H1 (cell line): ENCODE measurements around the gene SMG9. TPM values are rescaled to one million over a fixed set of nuclear protein-coding genes. Genes with fewer than 3 reads are reported as not detected.

ENCODE experiments used
- CHD7 ChIP-seq: fragments of 300-600 bp; sonication (generic); IDR thresholded peaks from 2 replicates; pipeline ENCODE4 v1.7.1; 2012; ENCODE audit warnings: low read length, moderate library complexity, mild to moderate bottlenecking, inconsistent platforms; ENCODE audit not compliant: insufficient replicate concordance
- RAD21 ChIP-seq, 2 experiments: IDR thresholded peaks in 1 of 2; conservative IDR thresholded peaks in 1 of 2; 2 replicates each; pipeline ENCODE4 v1.6.1; 2011; ENCODE audit warnings: low read depth in 2 of 2, low read length in 2 of 2, improper control_type of control experiment in 1 of 2, inconsistent platforms in 1 of 2, mild to moderate bottlenecking in 1 of 2, moderate library complexity in 1 of 2
- RXRA ChIP-seq: IDR thresholded peaks from 2 replicates; pipeline ENCODE4 v1.6.1; 2011; ENCODE audit warnings: low read depth, mild to moderate bottlenecking, low read length, moderate library complexity; ENCODE audit not compliant: insufficient read depth
- SP2 ChIP-seq: IDR thresholded peaks from 2 replicates; pipeline ENCODE4 v1.6.1; 2012; ENCODE audit warnings: mild to moderate bottlenecking, low read length, inconsistent platforms
- SUZ12 ChIP-seq: fragments of 200-600 bp; sonication (generic); IDR thresholded peaks from 2 replicates; pipeline ENCODE4 v1.6.1; 2012; ENCODE audit warnings: mild to moderate bottlenecking, inconsistent platforms, low read length, moderate library complexity, mixed read lengths
- YY1 ChIP-seq: IDR thresholded peaks from 2 replicates; pipeline ENCODE4 v1.6.1; 2011; ENCODE audit warnings: low read depth, mild to moderate bottlenecking, low read length
- ZNF274 ChIP-seq: IDR thresholded peaks from 2 replicates; pipeline ENCODE4 v1.7.0; 2012; ENCODE audit warnings: low read length, borderline replicate concordance; ENCODE audit errors: extremely low read depth
- polyA plus RNA-seq, 7 experiments: library from polyadenylated mRNA; depleted of rRNA in 3 of 7; stranded (reverse) in 5 of 7; unstranded in 2 of 7; fragments of >200 nt in 5 of 7; fragments of 200-250 nt in 2 of 7; gene quantifications; 1 replicate in 5 of 7; 2 replicates in 1 of 7; 4 replicates in 1 of 7; pipeline versions ENCODE4 v1.2.1 to v1.2.3, GENCODE V29; 2011 to 2013; ENCODE audit warnings: missing spikeins in 2 of 7, mixed read lengths in 2 of 7
- total RNA-seq: library from RNA; stranded (reverse); fragmentation: NEBNext Ultra II Directional; extraction: Animal tissue kit (Norgen Biotek cat#: 25700); gene quantifications from 2 replicates; pipeline ENCODE4 v1.2.1, GENCODE V29; 2021

Gene SMG9
- total and polyA plus RNA-seq, 2 of the 8 experiments (the other 6 are each of a cell fraction or from before 2014, with no cell fraction given) = 20.4 to 28.7 TPM

GRCh38 chr19:43802216-43802951 lies 47.6 kb upstream of the SMG9 start, which contains the start of gene LYPD5 (continued):
- no peak for TF ChIP-seq CHD7
- no peak for TF ChIP-seq ZNF274
- no peak for TF ChIP-seq RXRA
- no peak for TF ChIP-seq RAD21 (IDR thresholded peaks at IDR 0.05 in 1 of 2, conservative IDR thresholded peaks at IDR 0.05 in 1 of 2; ENCODE audit: low read depth in 2 of 2, low read length in 2 of 2)
- TF ChIP-seq SUZ12 = no peak
- no peak for TF ChIP-seq YY1
- no peak for TF ChIP-seq SP2
